Ascending aorta (tissue), 2 donors: ENCODE data around the gene UGP2. TPM values are rescaled to one million over a fixed set of nuclear protein-coding genes. Genes with fewer than 3 reads are reported as not detected.

ENCODE experiments used
- DNase-seq, 2 donors: peaks; one replicate each; pipeline ENCODE4 v3.0.0-alpha.2; 2019; ENCODE audit warnings: low spot score in 2 of 2
- H3K27ac ChIP-seq, 2 donors: fragments of 200-600 bp; sonication (generic); one replicate each; pipeline ENCODE4 v1.5.1; 2016 to 2017; ENCODE audit warnings: mild to moderate bottlenecking in 1 of 2
- H3K27me3 ChIP-seq: fragments of 200-600 bp; sonication (generic); one replicate; pipeline ENCODE4 v1.5.1; 2017
- H3K36me3 ChIP-seq, 2 donors: fragments of 200-600 bp; sonication (generic); one replicate each; pipeline ENCODE4 v1.5.1; 2016
- H3K4me1 ChIP-seq, 2 donors: fragments of 200-600 bp; sonication (generic); one replicate each; pipeline ENCODE4 v1.5.1; 2016 to 2017; ENCODE audit warnings: mild to moderate bottlenecking in 1 of 2
- H3K4me3 ChIP-seq, 2 donors: fragments of 200-600 bp; sonication (generic); one replicate each; pipeline ENCODE4 v1.5.1; 2016 to 2017; ENCODE audit warnings: mild to moderate bottlenecking in 1 of 2
- H3K9me3 ChIP-seq, 2 donors: fragments of 200-600 bp; sonication (generic); one replicate each; pipeline ENCODE4 v1.5.1; 2016
- intact Hi-C: fragments of 100-400 bp; cut with DNase I; formaldehyde crosslinking; loops from one replicate; pipeline ENCODE4 v1.15.1; 2023
- total RNA-seq: library from RNA; depleted of rRNA; stranded (reverse); fragments of >200 nt; gene quantifications from one replicate; pipeline ENCODE4 v1.1.0, GENCODE V29; 2016
- TF ChIP-seq, protein P1 (sequence below), 3 experiments: fragments of 200-600 bp in 2 of 3; fragments of 450-650 bp in 1 of 3; sonication (generic) in 2 of 3; IDR thresholded peaks; one replicate each; pipeline ENCODE4 v1.5.1; 2016 to 2019; ENCODE audit warnings: antibody characterized with exemption in 3 of 3, mild to moderate bottlenecking in 1 of 3, moderate library complexity in 1 of 3

UGP2 gene
- total RNA-seq, 1 donor from 2014 or later, result 25.7 TPM

DNA sequence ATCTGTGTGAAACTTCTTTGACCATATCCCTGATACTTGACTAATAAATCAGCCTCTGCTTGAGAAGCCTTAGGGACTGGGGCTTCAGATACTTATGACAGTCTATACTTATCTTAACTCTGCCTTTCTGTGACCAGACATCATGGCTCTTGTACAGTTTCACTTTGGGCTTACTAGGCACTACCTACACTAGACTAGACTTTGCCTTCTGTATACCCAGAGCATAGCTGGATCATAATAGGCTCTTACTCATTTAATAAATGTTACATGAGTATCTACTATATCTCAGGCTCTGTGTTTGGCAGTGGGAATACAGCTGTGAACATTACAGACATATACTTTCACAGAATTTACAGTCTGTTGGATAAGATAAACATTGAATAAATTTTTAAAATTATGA, 9.0 kb downstream of the UGP2 start:
- TF ChIP-seq, protein P1, sequence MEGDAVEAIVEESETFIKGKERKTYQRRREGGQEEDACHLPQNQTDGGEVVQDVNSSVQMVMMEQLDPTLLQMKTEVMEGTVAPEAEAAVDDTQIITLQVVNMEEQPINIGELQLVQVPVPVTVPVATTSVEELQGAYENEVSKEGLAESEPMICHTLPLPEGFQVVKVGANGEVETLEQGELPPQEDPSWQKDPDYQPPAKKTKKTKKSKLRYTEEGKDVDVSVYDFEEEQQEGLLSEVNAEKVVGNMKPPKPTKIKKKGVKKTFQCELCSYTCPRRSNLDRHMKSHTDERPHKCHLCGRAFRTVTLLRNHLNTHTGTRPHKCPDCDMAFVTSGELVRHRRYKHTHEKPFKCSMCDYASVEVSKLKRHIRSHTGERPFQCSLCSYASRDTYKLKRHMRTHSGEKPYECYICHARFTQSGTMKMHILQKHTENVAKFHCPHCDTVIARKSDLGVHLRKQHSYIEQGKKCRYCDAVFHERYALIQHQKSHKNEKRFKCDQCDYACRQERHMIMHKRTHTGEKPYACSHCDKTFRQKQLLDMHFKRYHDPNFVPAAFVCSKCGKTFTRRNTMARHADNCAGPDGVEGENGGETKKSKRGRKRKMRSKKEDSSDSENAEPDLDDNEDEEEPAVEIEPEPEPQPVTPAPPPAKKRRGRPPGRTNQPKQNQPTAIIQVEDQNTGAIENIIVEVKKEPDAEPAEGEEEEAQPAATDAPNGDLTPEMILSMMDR (IDR thresholded peaks at IDR 0.05), result no peak
- DNase-seq, result no peak
- H3K27me3 ChIP-seq, result no peaks in the 10 kb centered on the region
- peaks cover 0 to 36% of the 10 kb centered on the region in 2 donors for H3K4me1 ChIP-seq
- intact Hi-C loops, result no loop called here
- no peak overlapping the region for H3K4me3 ChIP-seq
- H3K36me3 ChIP-seq, result no peaks in the 10 kb centered on the region
- no peaks in the 10 kb centered on the region for H3K9me3 ChIP-seq
- no peak overlapping the region for H3K27ac ChIP-seq

DNA sequence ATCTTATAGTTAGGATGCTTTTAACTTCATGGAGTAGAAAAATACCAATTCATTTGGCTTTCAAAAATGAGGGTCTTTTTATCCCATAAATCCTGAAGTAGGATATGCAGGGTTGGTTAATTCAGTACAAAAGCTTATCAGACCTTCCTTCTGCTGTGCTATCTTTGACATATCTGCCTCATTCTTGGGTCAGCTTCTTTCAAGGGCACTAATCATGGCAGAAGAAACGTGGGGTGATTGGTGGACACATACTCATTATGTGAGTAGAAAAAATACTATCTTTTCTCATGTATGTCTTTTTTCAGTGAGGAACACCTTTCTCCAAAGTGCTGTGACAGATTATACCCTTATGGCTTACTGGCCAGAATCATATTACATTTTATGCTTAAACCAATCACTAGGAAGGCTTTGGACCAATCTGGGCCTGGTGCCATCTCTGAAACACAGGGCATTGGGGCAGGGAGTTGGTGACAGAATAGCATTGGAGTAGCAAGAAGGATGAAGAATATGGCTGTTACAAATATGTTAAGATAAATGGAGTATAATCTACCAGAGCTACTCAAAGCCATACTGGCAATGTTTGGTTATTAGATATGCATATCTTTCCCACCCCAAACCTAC, 10.1 kb downstream of the UGP2 start:
- intact Hi-C loops, result no loop called here
- H3K27me3 ChIP-seq, result no peaks in the 10 kb centered on the region
- TF ChIP-seq, protein P1 (IDR thresholded peaks at IDR 0.05), result no peak
- peaks cover 0 to 33% of the 10 kb centered on the region in 2 donors for H3K4me1 ChIP-seq
- H3K27ac ChIP-seq, result no peak overlapping the region
- H3K36me3 ChIP-seq, result peaks cover under 1 to 5% of the 10 kb centered on the region in 2 donors
- H3K4me3 ChIP-seq, result no peak overlapping the region
- no peaks in the 10 kb centered on the region for H3K9me3 ChIP-seq
- no peak for DNase-seq

DNA sequence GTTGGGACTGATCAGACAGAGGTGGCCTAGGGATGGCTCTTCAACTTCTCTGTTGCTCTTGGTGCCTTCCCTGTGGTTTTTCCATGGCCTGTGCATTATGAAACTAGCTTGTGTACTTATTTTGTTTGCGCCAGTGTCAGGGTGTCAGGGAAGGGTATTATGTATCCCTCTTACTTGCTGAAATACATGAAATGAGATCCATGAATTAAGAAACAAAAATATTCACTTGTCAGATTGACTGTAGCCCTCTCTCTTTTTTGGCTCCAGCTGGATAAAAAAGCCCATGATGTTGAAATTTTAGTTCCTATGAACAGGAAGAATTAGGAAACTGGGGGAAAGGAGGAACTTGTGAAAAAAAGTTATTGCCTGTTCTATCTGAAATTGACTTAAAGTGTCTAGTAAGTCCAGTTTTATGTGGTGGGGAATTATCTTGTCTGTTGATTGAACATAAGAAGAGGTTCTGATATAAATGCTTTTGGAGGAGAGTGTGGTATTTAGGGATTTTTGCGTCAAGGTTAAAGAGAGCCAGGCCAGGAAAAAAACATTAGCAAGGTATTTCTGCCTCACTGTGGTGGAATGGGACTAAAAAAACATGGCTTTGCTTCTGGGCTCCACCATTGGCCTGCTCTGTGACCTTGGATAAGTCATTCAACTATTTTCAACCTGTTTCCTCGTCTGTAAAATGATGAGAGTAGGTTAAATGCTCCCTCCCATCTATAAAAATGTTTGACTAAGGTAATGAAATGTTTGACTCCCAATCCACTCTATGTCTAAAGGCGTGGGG, 12.0 kb downstream of the UGP2 start:
- TF ChIP-seq, protein P1 (IDR thresholded peaks at IDR 0.05), result no peak
- no peak for DNase-seq
- no peaks in the 10 kb centered on the region for H3K9me3 ChIP-seq
- no peak overlapping the region for H3K4me3 ChIP-seq
- H3K4me1 ChIP-seq, result peaks cover 0 to 32% of the 10 kb centered on the region in 2 donors
- intact Hi-C loops, result no loop called here
- H3K36me3 ChIP-seq, result peaks cover 16 to 20% of the 10 kb centered on the region in 2 donors
- H3K27me3 ChIP-seq, result no peaks in the 10 kb centered on the region
- peak overlapping the region in 1 of 2 donors; percentile 54 for H3K27ac ChIP-seq

DNA sequence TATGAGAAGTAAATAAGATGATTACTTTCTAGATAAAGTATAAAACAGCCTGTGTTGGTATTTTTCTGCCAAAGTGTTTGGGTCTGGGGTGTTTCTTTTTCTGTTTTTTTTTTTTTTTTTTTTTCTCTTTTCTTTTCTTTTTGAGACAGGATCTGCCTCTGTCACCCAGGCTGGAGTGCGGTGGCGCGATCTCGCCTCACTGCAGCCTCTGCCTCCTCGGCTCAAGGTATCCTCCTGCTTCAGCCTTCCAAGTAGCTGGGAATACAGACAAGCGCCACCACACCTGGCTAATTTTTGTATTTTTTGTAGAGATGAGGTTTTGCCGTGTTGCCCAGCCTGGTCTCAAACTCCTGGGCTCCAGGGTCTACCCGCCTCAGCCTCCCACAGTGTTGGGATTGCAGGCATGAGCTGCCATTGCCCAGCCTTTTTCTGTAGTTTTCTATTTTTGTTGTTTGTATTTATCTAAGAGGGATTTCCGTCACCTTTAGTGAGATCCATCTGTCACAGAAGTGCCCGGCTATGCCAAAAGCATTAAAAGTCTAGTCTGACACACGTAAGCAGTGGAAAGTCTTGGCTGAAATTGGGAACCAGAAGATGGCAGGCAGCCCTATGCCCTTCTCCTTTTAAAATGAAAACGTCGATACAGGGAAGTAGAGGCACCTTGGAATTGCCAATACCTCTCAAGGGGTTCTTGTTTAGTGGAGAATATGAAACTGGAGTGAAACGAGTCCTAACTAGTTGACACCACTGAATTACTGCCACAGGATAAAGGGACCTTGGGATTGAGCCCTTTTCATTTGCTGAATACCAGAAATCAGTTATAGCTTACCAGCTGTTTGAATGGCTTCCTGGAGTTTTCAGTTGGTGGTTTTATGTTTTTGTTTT, 14.0 kb downstream of the UGP2 start:
- intact Hi-C loops, result no loop called here
- DNase-seq, result no peak
- Histone ChIP-seq H3K4me3 (no peak overlapping the region), H3K36me3 (peaks cover 22 to 35% of the 10 kb centered on the region in 2 donors), H3K27ac (peak overlapping the region; percentile 8 to 46), H3K27me3 (no peaks in the 10 kb centered on the region), H3K9me3 (no peaks in the 10 kb centered on the region), H3K4me1 (peaks cover 0 to 17% of the 10 kb centered on the region in 2 donors)
- TF ChIP-seq, protein P1 (IDR thresholded peaks at IDR 0.05), result no peak

DNA sequence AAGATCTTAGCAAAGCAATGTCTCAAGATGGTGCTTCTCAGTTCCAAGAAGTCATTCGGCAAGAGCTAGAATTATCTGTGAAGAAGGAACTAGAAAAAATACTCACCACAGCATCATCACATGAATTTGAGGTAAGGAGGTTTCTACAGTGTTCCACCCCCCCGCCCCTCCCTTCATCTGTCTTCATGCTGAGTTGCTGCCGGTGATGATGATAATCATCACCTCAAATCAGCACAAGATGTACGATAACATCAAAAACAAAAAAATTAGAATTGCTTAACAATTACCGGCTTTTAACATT, 14.6 kb downstream of the UGP2 start:
- peaks cover 0 to 13% of the 10 kb centered on the region in 2 donors for H3K4me1 ChIP-seq
- intact Hi-C loops, result no loop called here
- H3K9me3 ChIP-seq, result no peaks in the 10 kb centered on the region
- H3K27ac ChIP-seq, result peak overlapping the region in 1 of 2 donors; percentile 46
- no peak overlapping the region for H3K4me3 ChIP-seq
- TF ChIP-seq, protein P1 (IDR thresholded peaks at IDR 0.05), result no peak
- DNase-seq, result no peak
- H3K27me3 ChIP-seq, result no peaks in the 10 kb centered on the region
- H3K36me3 ChIP-seq, result peaks cover 22 to 35% of the 10 kb centered on the region in 2 donors
